Kidney (tissue), 14 donors: ENCODE measurements around the gene ELMOD2. TPM values are rescaled to one million over a fixed set of nuclear protein-coding genes. Genes with fewer than 3 reads are reported as not detected.

Source experiments
- DNase-seq, 5 donors: peaks; one replicate each; pipeline ENCODE4 v3.0.0-alpha.2; 2013 to 2020
- FAIRE-seq: peaks from 2 replicates; lab custom pipeline; 2012; peaks lifted over from hg19 to GRCh38; lab: Jason Lieb, UNC
- H3K27ac ChIP-seq, 2 donors: one replicate each; pipeline ENCODE4 v1.7.0; 2013; ENCODE audit warnings: low read depth in 2 of 2, low read length in 2 of 2, inconsistent platforms in 1 of 2
- H3K27me3 ChIP-seq: one replicate; pipeline ENCODE4 v1.7.1; 2013; ENCODE audit warnings: low read length, inconsistent platforms; ENCODE audit not compliant: control insufficient read depth, insufficient read depth
- H3K36me3 ChIP-seq, 3 donors: one replicate each; pipeline versions ENCODE4 v1.7.0 to v1.7.1; 2013; ENCODE audit warnings: low read length in 3 of 3, control low read depth in 1 of 3, inconsistent platforms in 1 of 3; ENCODE audit not compliant: insufficient read depth in 3 of 3, control insufficient read depth in 2 of 3
- H3K4me1 ChIP-seq, 3 donors: one replicate each; pipeline versions ENCODE4 v1.7.0 to v1.7.1; 2013; ENCODE audit warnings: low read length in 3 of 3, inconsistent platforms in 1 of 3, low read depth in 1 of 3; ENCODE audit not compliant: control insufficient read depth in 2 of 3, insufficient read depth in 2 of 3
- H3K4me3 ChIP-seq, 3 donors: one replicate each; pipeline versions ENCODE4 v1.7.0 to v1.8.1; 2013; ENCODE audit warnings: low read length in 3 of 3, control low read depth in 1 of 3, inconsistent platforms in 1 of 3
- H3K9ac ChIP-seq, 3 donors: one replicate each; pipeline versions ENCODE4 v1.7.0 to v1.7.1; 2013; ENCODE audit warnings: low read length in 3 of 3, control low read depth in 1 of 3, inconsistent platforms in 1 of 3
- H3K9me3 ChIP-seq, 3 donors: one replicate each; pipeline versions ENCODE4 v1.7.0 to v1.7.1; 2013; ENCODE audit warnings: low read length in 3 of 3, control low read depth in 1 of 3, inconsistent platforms in 1 of 3; ENCODE audit not compliant: control insufficient read depth in 2 of 3, insufficient read depth in 1 of 3
- intact Hi-C: fragments of 100-400 bp; cut with DNase I; formaldehyde crosslinking; loops from one replicate; pipeline ENCODE4 v1.11.1; 2022
- polyA plus RNA-seq: library from polyadenylated mRNA; stranded (reverse); fragments of 350-450 nt; fragmentation: Illumina TruSeq; extraction: RNeasy Lipid Tissue Mini Kit (QIAGEN cat#74804); gene quantifications from one replicate; pipeline ENCODE4 v1.2.3, GENCODE V29; 2014; ENCODE audit warnings: low read depth, low replicate concordance; ENCODE audit not compliant: insufficient read depth
- total RNA-seq: library from RNA; stranded (reverse); fragmentation: NEBNext Ultra II Directional; extraction: Animal tissue kit (Norgen Biotek cat#: 25700); gene quantifications from one replicate; pipeline ENCODE4 v1.2.1, GENCODE V29; 2021
- TF ChIP-seq, protein P1 (sequence below): IDR thresholded peaks from 3 replicates; pipeline ENCODE4 v1.5.1; 2012; ENCODE audit warnings: mild to moderate bottlenecking, moderate library complexity, borderline replicate concordance; ENCODE audit not compliant: insufficient read depth; ENCODE audit errors: extremely low read depth
- donor health status: control.
- donor health status: control.
- donor health status: control.
- donor health status: control.
- donor health status: control.
- donor health status: DM: yes; HTN: yes; CAD: no.
- donor health status: Normal renal cell carcinoma (clear cell type).

Gene ELMOD2
- total and polyA plus RNA-seq, 2 donors from 2014 or later: 13.3 to 25.6 TPM

DNA sequence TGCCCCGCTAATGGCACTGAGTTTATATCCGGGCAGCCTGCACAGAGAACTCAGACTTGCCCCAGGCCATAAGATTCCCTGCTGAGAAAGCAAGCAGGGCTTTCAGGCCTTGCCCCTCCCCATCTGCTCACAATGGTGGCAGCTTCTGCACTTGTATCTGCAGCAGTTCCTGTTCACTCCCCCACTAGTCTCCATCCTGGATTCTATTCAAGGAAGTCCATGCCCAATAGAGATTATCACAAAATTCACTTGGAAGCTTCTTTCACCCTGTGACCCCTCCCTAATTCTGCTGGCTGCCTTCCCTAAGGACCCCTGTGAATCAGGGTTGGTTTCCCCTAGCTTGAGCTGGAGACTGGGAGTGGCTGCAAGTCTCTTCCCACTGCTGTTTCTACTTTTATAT, 79.3 kb downstream of the ELMOD2 start:
- Histone ChIP-seq H3K4me1 (no peaks in the 10 kb centered on the region), H3K27ac (no peak overlapping the region), H3K9me3 (no peaks in the 10 kb centered on the region), H3K9ac (no peak overlapping the region), H3K36me3 (no peaks in the 10 kb centered on the region), H3K4me3 (no peak overlapping the region), H3K27me3 (no peaks in the 10 kb centered on the region)
- DNase-seq (no peak), FAIRE-seq (no peak)
- TF ChIP-seq, protein P1, sequence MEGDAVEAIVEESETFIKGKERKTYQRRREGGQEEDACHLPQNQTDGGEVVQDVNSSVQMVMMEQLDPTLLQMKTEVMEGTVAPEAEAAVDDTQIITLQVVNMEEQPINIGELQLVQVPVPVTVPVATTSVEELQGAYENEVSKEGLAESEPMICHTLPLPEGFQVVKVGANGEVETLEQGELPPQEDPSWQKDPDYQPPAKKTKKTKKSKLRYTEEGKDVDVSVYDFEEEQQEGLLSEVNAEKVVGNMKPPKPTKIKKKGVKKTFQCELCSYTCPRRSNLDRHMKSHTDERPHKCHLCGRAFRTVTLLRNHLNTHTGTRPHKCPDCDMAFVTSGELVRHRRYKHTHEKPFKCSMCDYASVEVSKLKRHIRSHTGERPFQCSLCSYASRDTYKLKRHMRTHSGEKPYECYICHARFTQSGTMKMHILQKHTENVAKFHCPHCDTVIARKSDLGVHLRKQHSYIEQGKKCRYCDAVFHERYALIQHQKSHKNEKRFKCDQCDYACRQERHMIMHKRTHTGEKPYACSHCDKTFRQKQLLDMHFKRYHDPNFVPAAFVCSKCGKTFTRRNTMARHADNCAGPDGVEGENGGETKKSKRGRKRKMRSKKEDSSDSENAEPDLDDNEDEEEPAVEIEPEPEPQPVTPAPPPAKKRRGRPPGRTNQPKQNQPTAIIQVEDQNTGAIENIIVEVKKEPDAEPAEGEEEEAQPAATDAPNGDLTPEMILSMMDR: no peak
- intact Hi-C loops: no loop called here

Other genes starting within 250 kb of the ELMOD2 start
- 74.1 TPM for gene SCOC, start 150.5 kb upstream of the ELMOD2 start, total RNA-seq
- gene SCOC, start 150.5 kb upstream of the ELMOD2 start, polyA plus RNA-seq: 99.4 TPM
- 0.44 TPM for gene CLGN, start 96.5 kb upstream of the ELMOD2 start, total RNA-seq
- gene CLGN, start 96.5 kb upstream of the ELMOD2 start, polyA plus RNA-seq: 0.54 TPM
- gene MGAT4D, start 25.9 kb upstream of the ELMOD2 start, total RNA-seq: not detected
- not detected for gene MGAT4D, start 25.9 kb upstream of the ELMOD2 start, polyA plus RNA-seq
- gene UCP1, start 44.8 kb downstream of the ELMOD2 start, total RNA-seq: not detected
- gene UCP1, start 44.8 kb downstream of the ELMOD2 start, polyA plus RNA-seq: not detected
- 38.6 TPM for gene TBC1D9, start 232.2 kb downstream of the ELMOD2 start, total RNA-seq
- 14.4 TPM for gene TBC1D9, start 232.2 kb downstream of the ELMOD2 start, polyA plus RNA-seq